Tibial artery (tissue), 4 donors: ENCODE data around the gene SPACA7.
"Not testable (repeated sequence)": the region's sequence is repeated elsewhere in the genome, so short reads cannot be mapped to it uniquely, and the experiment has no call there.

ENCODE experiments used
- DNase-seq, 2 donors: peaks; one replicate each; pipeline ENCODE4 v3.0.0-alpha.2; 2019
- H3K27ac ChIP-seq, 2 donors: fragments of 200-600 bp; sonication (generic) in 1 of 2; 1 replicate in 1 of 2; 2 replicates in 1 of 2; pipeline ENCODE4 v1.5.1; 2018 to 2019; ENCODE audit warnings: mild to moderate bottlenecking in 1 of 2
- H3K27me3 ChIP-seq, 2 donors: fragments of 200-600 bp; sonication (generic) in 1 of 2; one replicate each; pipeline versions ENCODE4 v1.5.1 to v1.6.0; 2016 to 2019
- H3K36me3 ChIP-seq, 3 donors: fragments of 200-600 bp; sonication (generic) in 2 of 3; one replicate each; pipeline ENCODE4 v1.5.1; 2016 to 2019; ENCODE audit warnings: mild to moderate bottlenecking in 2 of 3
- H3K4me1 ChIP-seq, 4 donors: fragments of 200-600 bp; sonication (generic) in 2 of 4; 1 replicate in 3 of 4; 2 replicates in 1 of 4; pipeline ENCODE4 v1.5.1; 2016 to 2019
- H3K4me3 ChIP-seq, 2 donors: fragments of 200-600 bp; sonication (generic) in 1 of 2; 1 replicate in 1 of 2; 2 replicates in 1 of 2; pipeline ENCODE4 v1.5.1; 2018 to 2019; ENCODE audit warnings: mild to moderate bottlenecking in 2 of 2
- H3K9me3 ChIP-seq, 3 donors: fragments of 200-600 bp; sonication (generic) in 1 of 3; one replicate each; pipeline ENCODE4 v1.5.1; 2016 to 2019
- intact Hi-C: fragments of 100-400 bp; cut with DNase I; formaldehyde crosslinking; loops from one replicate; pipeline ENCODE4 v1.15.0; 2023; ENCODE audit warnings: low total_unique reads
- TF ChIP-seq, protein P1 (sequence below), 2 experiments: fragments of 200-600 bp in 1 of 2; fragments of 450-650 bp in 1 of 2; IDR thresholded peaks; one replicate each; pipeline ENCODE4 v1.5.1; 2017 to 2019; ENCODE audit warnings: antibody characterized with exemption in 2 of 2, mild to moderate bottlenecking in 1 of 2, moderate library complexity in 1 of 2

The SPACA7 gene

DNA sequence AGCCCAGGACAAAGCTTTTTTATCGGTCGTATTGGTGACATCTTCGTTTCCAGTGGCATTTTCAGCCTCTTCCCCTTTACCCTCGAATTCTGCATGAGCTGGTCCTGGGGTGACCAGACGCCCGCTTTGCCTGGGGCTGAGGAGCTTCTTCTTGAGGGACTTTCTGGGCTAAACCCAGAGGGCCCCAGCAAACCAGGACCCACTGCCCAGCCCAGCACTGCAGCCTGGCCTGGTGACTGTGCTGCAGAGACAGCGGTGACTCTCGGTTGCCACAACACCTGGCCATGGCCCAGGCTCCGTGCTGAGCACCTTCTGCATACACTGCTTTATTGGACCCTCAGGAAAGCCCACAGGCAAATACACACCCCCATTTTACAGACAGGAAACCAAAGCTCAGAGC is 21.0 kb downstream of the SPACA7 start:
- H3K9me3 ChIP-seq, result no peaks in the 10 kb centered on the region
- TF ChIP-seq, protein P1, sequence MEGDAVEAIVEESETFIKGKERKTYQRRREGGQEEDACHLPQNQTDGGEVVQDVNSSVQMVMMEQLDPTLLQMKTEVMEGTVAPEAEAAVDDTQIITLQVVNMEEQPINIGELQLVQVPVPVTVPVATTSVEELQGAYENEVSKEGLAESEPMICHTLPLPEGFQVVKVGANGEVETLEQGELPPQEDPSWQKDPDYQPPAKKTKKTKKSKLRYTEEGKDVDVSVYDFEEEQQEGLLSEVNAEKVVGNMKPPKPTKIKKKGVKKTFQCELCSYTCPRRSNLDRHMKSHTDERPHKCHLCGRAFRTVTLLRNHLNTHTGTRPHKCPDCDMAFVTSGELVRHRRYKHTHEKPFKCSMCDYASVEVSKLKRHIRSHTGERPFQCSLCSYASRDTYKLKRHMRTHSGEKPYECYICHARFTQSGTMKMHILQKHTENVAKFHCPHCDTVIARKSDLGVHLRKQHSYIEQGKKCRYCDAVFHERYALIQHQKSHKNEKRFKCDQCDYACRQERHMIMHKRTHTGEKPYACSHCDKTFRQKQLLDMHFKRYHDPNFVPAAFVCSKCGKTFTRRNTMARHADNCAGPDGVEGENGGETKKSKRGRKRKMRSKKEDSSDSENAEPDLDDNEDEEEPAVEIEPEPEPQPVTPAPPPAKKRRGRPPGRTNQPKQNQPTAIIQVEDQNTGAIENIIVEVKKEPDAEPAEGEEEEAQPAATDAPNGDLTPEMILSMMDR (IDR thresholded peaks at IDR 0.05), result no peak

DNA sequence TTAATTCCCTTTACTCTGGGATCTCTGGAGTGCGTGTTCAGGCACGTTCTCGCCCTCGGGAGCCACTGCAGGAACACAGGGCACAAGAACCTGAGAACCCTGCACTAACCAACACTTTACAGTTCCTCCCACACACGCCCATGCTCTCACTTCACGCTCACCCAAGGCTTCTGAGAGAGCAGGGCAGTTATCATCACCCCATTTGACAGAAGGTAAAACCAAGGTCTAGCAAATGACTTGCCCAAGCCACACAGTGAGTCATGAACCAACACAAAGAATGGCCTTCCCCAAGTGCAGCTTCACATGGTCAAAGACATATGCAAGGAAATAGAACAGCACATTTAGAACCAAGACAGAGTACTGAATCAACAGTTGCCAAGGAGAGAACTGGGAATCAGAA is 22.2 kb downstream of the SPACA7 start:
- H3K9me3 ChIP-seq, intact Hi-C loops, H3K27me3 ChIP-seq, H3K27ac ChIP-seq, H3K4me3 ChIP-seq, H3K4me1 ChIP-seq, DNase-seq, H3K36me3 ChIP-seq: not testable (repeated sequence)

More for the DNA sequence above, 21.0 kb downstream of the SPACA7 start:
- Histone ChIP-seq H3K4me3 (no peak overlapping the region), H3K27me3 (no peaks in the 10 kb centered on the region), H3K4me1 (no peaks in the 10 kb centered on the region), H3K27ac (no peak overlapping the region), H3K36me3 (no peaks in the 10 kb centered on the region)
- intact Hi-C loops, result no loop called here
- DNase-seq, result no peak

DNA sequence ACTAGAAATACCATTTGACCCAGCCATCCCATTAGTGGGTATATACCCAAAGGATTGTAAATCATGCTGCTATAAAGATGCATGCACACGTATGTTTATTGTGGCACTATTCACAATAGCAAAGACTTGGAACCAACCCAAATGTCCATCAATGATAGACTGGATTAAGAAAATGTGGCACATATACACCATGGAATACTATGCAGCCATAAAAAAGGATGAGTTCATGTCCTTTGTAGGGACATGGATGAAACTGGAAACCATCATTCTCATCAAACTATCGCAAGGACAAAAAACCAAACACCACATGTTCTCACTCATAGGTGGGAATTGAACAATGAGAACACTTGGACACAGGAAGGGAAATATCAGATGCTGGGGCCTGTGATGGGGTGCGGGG is 33.7 kb downstream of the SPACA7 start:
- H3K27ac ChIP-seq, H3K4me1 ChIP-seq, H3K27me3 ChIP-seq, DNase-seq, H3K36me3 ChIP-seq, intact Hi-C loops, H3K4me3 ChIP-seq: not testable (repeated sequence)
- peaks cover 0 to 10% (median 6%) of the 10 kb centered on the region in 3 donors for H3K9me3 ChIP-seq

DNA sequence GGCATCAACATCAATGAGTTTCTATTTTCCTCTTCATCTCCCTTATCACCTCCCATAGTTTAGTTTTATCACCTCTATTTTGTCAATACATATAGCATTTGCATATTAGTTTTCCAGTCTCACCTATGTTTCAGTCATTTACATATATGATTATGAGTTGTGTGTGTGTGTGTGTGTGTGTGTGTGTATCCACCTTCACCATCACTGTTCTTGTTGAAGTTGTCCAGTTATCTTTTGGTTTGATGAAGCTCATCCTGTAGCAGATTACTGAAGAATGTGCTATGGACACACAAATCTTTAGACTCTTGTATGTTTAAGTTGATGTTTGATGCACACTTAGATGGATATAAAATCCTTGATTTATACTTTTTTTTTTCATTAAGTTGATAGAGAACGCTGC is 40.5 kb downstream of the SPACA7 start:
- TF ChIP-seq, protein P1 (IDR thresholded peaks at IDR 0.05), result no peak
- H3K27me3 ChIP-seq, result no peaks in the 10 kb centered on the region
- no peaks in the 10 kb centered on the region for H3K4me1 ChIP-seq
- H3K9me3 ChIP-seq, result peaks cover 4 to 50% (median 41%) of the 10 kb centered on the region in 3 donors
- intact Hi-C loops, result no loop called here
- DNase-seq, result no peak
- no peaks in the 10 kb centered on the region for H3K36me3 ChIP-seq
- H3K27ac ChIP-seq, result no peak overlapping the region
- no peak overlapping the region for H3K4me3 ChIP-seq

DNA sequence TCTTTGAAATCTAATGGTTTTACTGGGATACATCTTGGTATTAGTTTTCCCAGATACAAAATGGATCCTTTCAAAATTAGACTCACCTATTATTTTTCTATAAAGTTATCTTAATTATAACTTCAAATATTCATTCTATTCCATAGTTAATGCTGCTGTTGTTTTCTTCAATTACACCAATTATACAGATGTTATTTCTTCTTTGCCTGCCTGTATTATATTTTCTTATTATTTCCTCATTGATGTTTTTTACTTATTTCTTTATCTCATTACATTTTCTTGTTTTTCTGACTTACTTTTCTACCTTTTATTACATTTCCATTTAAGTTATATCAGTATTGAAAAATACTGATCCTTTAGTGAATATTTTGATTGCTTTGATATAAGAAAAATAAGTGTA is 40.9 kb downstream of the SPACA7 start:
- DNase-seq, result no peak
- H3K27me3 ChIP-seq, result no peaks in the 10 kb centered on the region
- intact Hi-C loops, result no loop called here

DNA sequence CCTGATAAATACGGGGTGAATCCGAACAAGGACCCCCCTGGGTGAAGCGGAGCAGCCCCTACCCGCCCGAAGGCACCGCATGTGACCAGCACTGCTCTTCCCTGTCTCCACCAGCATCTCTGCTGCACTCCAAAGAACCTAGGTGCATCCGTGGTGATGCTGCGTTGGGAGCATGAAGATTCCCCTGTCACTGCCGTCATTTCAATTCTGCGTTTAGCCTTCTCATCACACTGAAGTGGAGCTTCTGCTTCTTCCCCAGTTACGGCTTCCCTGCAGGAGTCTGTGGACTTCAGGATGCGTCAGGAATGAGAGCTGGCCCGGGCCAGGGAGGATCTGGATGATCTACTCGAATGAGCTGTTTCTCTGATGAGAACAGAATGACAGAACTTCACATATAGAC is 47.9 kb downstream of the SPACA7 start:
- TF ChIP-seq, protein P1 (IDR thresholded peaks at IDR 0.05), result no peak
- DNase-seq, result no peak
- no peak overlapping the region for H3K27ac ChIP-seq
- no peaks in the 10 kb centered on the region for H3K27me3 ChIP-seq
- no peak overlapping the region for H3K4me3 ChIP-seq
- H3K9me3 ChIP-seq, result peaks cover 4 to 40% (median 35%) of the 10 kb centered on the region in 3 donors
- intact Hi-C loops, result no loop called here
- H3K4me1 ChIP-seq, result no peaks in the 10 kb centered on the region
- H3K36me3 ChIP-seq, result no peaks in the 10 kb centered on the region

More for the DNA sequence above, 40.9 kb downstream of the SPACA7 start:
- Histone ChIP-seq H3K4me3 (no peak overlapping the region), H3K4me1 (no peaks in the 10 kb centered on the region), H3K27ac (no peak overlapping the region), H3K36me3 (no peaks in the 10 kb centered on the region), H3K9me3 (peaks cover 4 to 50% (median 41%) of the 10 kb centered on the region in 3 donors)
- TF ChIP-seq, protein P1 (IDR thresholded peaks at IDR 0.05), result no peak

DNA sequence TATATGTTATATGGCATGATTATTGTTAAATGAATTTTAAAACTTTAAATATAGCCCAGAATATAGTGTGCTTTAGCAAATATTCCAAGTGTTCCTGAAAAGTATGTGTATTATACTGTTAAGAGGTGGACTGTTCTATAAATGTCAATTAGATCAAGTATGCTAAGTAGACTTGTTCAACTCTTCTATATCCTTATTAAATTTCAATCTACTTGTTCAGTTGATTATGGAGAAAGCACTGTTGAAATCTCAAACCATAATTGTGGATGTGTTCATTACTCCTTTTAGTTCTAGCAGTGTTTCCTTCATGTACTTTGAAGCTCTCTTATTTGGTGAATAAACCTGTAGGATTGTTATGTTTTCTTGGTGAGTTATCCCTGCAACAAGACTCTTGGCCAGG is 52.5 kb downstream of the SPACA7 start:
- DNase-seq, result no peak
- TF ChIP-seq, protein P1 (IDR thresholded peaks at IDR 0.05), result no peak
- intact Hi-C loops, result no loop called here
- H3K9me3 ChIP-seq, result peaks cover 3 to 23% (median 22%) of the 10 kb centered on the region in 3 donors
- no peaks in the 10 kb centered on the region for H3K4me1 ChIP-seq
- no peaks in the 10 kb centered on the region for H3K36me3 ChIP-seq
- H3K4me3 ChIP-seq, result no peak overlapping the region
- no peak overlapping the region for H3K27ac ChIP-seq
- H3K27me3 ChIP-seq, result no peaks in the 10 kb centered on the region
